HG02571 (cell line): ENCODE results near the gene KLK4.
"Not testable (repeated sequence)": the region's sequence is repeated elsewhere in the genome, so short reads cannot be mapped to it uniquely, and the experiment has no call there.

Experiments used
- ATAC-seq: cut with Tn5 transposase; IDR thresholded peaks from one replicate; pipeline ENCODE4 v1.9.1; 2021; ENCODE audit warnings: mild to moderate bottlenecking, moderate library complexity; ENCODE audit not compliant: unreplicated experiment

The KLK4 gene

GRCh38 chr19:50916069-50916468 lies 4.9 kb upstream of the KLK4 start:
- ATAC-seq = no peak

- no peak for ATAC-seq
These were observed 1.8 kb upstream of the KLK4 start for GRCh38 chr19:50912727-50913716.

- ATAC-seq = no peak
These were observed 956 bp upstream of the KLK4 start for GRCh38 chr19:50912102-50912599.

GRCh38 chr19:50910722-50911121 lies 473 bp downstream of the KLK4 start:
- ATAC-seq = no peak

- no peak for ATAC-seq
These were observed 1.7 kb downstream of the KLK4 start for GRCh38 chr19:50909240-50910070.

- ATAC-seq = no peak
These were observed 2.9 kb downstream of the KLK4 start for GRCh38 chr19:50908336-50908735.

GRCh38 chr19:50906217-50906616 lies 5.0 kb downstream of the KLK4 start:
- no peak for ATAC-seq

GRCh38 chr19:50902640-50903039 lies 8.6 kb downstream of the KLK4 start:
- ATAC-seq = no peak

GRCh38 chr19:50899569-50899968 lies 11.6 kb downstream of the KLK4 start:
- no peak for ATAC-seq

GRCh38 chr19:50898018-50898417 lies 13.2 kb downstream of the KLK4 start:
- no peak for ATAC-seq

- no peak for ATAC-seq
These were observed 13.6 kb downstream of the KLK4 start for GRCh38 chr19:50897612-50898011.

GRCh38 chr19:50897191-50897607 lies 14.0 kb downstream of the KLK4 start:
- ATAC-seq = peak; percentile 28

- ATAC-seq = peak; percentile 67
These were observed 14.5 kb downstream of the KLK4 start for GRCh38 chr19:50896591-50897190.

- ATAC-seq = not testable (repeated sequence)
These were observed 15.1 kb downstream of the KLK4 start for GRCh38 chr19:50896089-50896590.

- no peak for ATAC-seq
These were observed 16.5 kb downstream of the KLK4 start for GRCh38 chr19:50894478-50895356.

- ATAC-seq = no peak
These were observed 18.0 kb downstream of the KLK4 start for GRCh38 chr19:50893047-50893736.

GRCh38 chr19:50891253-50891625 lies 20.0 kb downstream of the KLK4 start:
- ATAC-seq = no peak

- ATAC-seq = no peak
These were observed 20.6 kb downstream of the KLK4 start for GRCh38 chr19:50890422-50891252.
